ENCODE data around the gene HEBP2.

The HEBP2 gene

DNA sequence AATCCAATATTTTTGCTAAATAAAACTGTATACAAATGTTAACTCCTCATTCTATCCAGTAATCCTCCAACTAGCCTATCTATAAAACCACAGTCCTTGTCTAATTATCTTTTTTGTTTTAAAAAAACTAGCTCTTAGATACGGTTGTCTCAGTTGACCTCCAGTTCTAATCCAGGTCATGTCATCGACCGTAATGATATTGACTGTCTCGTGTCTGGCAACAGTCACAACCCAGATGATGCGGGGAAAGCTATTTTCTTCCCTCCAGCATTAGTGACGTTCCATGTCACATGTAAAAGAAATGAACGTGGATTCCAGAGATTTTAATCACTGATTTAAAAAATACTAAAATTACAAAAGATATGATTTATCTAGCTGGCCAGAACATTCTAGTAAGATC, 35.5 kb downstream of the HEBP2 start:
- H3K4me2 ChIP-seq: no peak overlapping the region

DNA sequence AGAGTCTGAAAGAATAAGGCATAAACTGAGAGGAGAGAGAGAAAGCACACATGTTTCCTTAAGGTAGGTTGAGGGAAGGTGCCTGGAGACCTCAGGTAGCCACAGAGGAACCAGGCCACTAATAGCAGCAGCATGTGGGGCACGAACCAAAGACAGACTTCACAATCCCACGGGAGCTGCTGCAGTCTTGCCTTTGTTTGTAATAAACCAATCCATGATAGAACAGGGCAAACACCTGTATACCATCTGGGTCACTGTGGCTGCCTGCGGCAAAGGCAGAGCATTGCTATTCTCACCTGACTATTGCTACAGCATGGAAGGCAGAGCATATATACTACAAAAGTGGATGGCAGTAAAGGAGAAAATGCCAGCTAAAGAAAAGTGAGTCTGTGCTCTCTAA, 36.3 kb downstream of the HEBP2 start:
- no peak overlapping the region for H3K27ac ChIP-seq
- no peak overlapping the region for H2AFZ ChIP-seq (ENCODE audit: low read depth)
- no peaks in the 10 kb centered on the region for H3K79me2 ChIP-seq (ENCODE audit: insufficient read depth, low read depth)
- no peak overlapping the region for H3K4me3 ChIP-seq (IDR thresholded peaks at IDR 0.05; ENCODE audit: insufficient read depth, low read depth, low read length)
- no peak overlapping the region for H3K9ac ChIP-seq
- H4K20me1 ChIP-seq (ENCODE audit: insufficient read depth): no peaks in the 10 kb centered on the region
- no peaks in the 10 kb centered on the region for H3K27me3 ChIP-seq (ENCODE audit: insufficient read depth, low read depth)
- H3K36me3 ChIP-seq (ENCODE audit: insufficient read depth): no peaks in the 10 kb centered on the region
- H3K4me2 ChIP-seq: no peak overlapping the region
- H3K4me1 ChIP-seq (ENCODE audit: low read depth, poor library complexity, severe bottlenecking): no peaks in the 10 kb centered on the region
- TF ChIP-seq, protein P1, sequence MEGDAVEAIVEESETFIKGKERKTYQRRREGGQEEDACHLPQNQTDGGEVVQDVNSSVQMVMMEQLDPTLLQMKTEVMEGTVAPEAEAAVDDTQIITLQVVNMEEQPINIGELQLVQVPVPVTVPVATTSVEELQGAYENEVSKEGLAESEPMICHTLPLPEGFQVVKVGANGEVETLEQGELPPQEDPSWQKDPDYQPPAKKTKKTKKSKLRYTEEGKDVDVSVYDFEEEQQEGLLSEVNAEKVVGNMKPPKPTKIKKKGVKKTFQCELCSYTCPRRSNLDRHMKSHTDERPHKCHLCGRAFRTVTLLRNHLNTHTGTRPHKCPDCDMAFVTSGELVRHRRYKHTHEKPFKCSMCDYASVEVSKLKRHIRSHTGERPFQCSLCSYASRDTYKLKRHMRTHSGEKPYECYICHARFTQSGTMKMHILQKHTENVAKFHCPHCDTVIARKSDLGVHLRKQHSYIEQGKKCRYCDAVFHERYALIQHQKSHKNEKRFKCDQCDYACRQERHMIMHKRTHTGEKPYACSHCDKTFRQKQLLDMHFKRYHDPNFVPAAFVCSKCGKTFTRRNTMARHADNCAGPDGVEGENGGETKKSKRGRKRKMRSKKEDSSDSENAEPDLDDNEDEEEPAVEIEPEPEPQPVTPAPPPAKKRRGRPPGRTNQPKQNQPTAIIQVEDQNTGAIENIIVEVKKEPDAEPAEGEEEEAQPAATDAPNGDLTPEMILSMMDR (conservative IDR thresholded peaks at IDR 0.05; ENCODE audit: low read depth, low read length): no peak

More for the DNA sequence above, 35.5 kb downstream of the HEBP2 start:
- H3K4me1 ChIP-seq (ENCODE audit: low read depth, poor library complexity, severe bottlenecking): no peaks in the 10 kb centered on the region
- H3K36me3 ChIP-seq (ENCODE audit: insufficient read depth): no peaks in the 10 kb centered on the region
- no peak overlapping the region for H3K4me3 ChIP-seq (IDR thresholded peaks at IDR 0.05; ENCODE audit: insufficient read depth, low read depth, low read length)
- TF ChIP-seq, protein P1 (conservative IDR thresholded peaks at IDR 0.05; ENCODE audit: low read depth, low read length): no peak
- no peak overlapping the region for H3K9ac ChIP-seq
- no peaks in the 10 kb centered on the region for H3K27me3 ChIP-seq (ENCODE audit: insufficient read depth, low read depth)
- H2AFZ ChIP-seq (ENCODE audit: low read depth): no peak overlapping the region
- H3K79me2 ChIP-seq (ENCODE audit: insufficient read depth, low read depth): no peaks in the 10 kb centered on the region
- H3K27ac ChIP-seq: no peak overlapping the region
- H4K20me1 ChIP-seq (ENCODE audit: insufficient read depth): no peaks in the 10 kb centered on the region

DNA sequence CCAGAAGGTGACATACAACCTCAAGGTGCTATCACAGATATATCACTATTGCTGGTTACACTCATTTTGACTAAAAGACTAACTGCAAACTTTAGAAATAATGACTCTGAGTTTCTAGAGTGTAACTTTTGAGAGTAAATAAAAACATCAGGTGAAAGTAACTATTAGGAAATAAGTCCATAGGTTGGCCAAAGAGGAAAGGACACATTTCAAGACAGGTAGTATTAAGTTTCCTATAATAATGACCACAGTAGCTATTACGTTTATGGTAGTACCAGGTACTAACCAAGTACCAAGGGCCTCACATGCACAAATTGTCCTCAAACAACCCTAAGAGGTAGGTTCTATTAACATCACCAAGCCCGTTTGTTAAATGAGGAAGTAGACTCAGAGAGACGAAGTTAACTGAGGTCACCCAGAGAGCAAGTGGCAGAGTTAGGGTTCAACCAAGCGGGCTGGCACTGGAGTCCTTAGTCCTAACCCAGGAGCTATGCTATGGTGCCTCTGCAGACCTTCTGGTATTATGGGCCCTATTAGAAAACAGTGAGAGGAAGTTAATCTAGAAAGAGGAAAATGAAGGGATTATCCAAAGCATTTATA, 36.8 kb downstream of the HEBP2 start:
- TF ChIP-seq, protein P1 (conservative IDR thresholded peaks at IDR 0.05; ENCODE audit: low read depth, low read length): no peak
- Histone ChIP-seq H3K27ac (no peak overlapping the region), H4K20me1 (ENCODE audit: insufficient read depth) (no peaks in the 10 kb centered on the region), H3K36me3 (ENCODE audit: insufficient read depth) (no peaks in the 10 kb centered on the region), H3K79me2 (ENCODE audit: insufficient read depth, low read depth) (no peaks in the 10 kb centered on the region), H3K4me1 (ENCODE audit: low read depth, poor library complexity, severe bottlenecking) (no peaks in the 10 kb centered on the region), H3K27me3 (ENCODE audit: insufficient read depth, low read depth) (no peaks in the 10 kb centered on the region), H3K4me2 (no peak overlapping the region), H2AFZ (ENCODE audit: low read depth) (no peak overlapping the region), H3K9ac (no peak overlapping the region), H3K4me3 (IDR thresholded peaks at IDR 0.05; ENCODE audit: insufficient read depth, low read depth, low read length) (no peak overlapping the region)

DNA sequence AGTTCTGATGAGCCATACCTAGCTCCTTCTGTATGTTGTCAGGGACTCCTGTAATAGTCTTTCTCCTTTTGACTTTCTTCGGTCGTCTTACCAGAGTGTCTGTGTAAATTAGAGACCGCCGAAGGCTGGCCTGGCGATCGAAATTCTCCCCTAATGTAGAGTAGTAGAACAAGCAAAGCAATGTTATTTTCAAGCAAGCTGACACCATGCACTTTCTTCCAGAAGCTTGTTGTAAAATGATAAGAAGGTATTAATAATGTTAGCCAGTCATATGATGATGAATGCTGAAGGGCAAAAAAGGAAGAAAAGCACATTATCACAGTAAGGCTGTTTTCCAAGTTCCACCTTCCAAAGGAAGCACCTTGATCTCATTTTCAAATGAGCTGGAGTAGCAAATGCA, 37.9 kb downstream of the HEBP2 start:
- TF ChIP-seq, protein P1 (conservative IDR thresholded peaks at IDR 0.05; ENCODE audit: low read depth, low read length): no peak
- H4K20me1 ChIP-seq (ENCODE audit: insufficient read depth): no peaks in the 10 kb centered on the region
- no peaks in the 10 kb centered on the region for H3K27me3 ChIP-seq (ENCODE audit: insufficient read depth, low read depth)
- no peaks in the 10 kb centered on the region for H3K79me2 ChIP-seq (ENCODE audit: insufficient read depth, low read depth)
- H3K4me1 ChIP-seq (ENCODE audit: low read depth, poor library complexity, severe bottlenecking): no peaks in the 10 kb centered on the region
- H3K9ac ChIP-seq: no peak overlapping the region
- H3K4me3 ChIP-seq (IDR thresholded peaks at IDR 0.05; ENCODE audit: insufficient read depth, low read depth, low read length): no peak overlapping the region
- H3K36me3 ChIP-seq (ENCODE audit: insufficient read depth): no peaks in the 10 kb centered on the region
- H3K27ac ChIP-seq: no peak overlapping the region
- H3K4me2 ChIP-seq: no peak overlapping the region
- H2AFZ ChIP-seq (ENCODE audit: low read depth): no peak overlapping the region
